8988T (cell line): Measurements from ENCODE around the gene NFIA.

Experiments used
- DNase-seq: peaks from one replicate; pipeline ENCODE4 v3.0.0; 2011

NFIA gene

DNA sequence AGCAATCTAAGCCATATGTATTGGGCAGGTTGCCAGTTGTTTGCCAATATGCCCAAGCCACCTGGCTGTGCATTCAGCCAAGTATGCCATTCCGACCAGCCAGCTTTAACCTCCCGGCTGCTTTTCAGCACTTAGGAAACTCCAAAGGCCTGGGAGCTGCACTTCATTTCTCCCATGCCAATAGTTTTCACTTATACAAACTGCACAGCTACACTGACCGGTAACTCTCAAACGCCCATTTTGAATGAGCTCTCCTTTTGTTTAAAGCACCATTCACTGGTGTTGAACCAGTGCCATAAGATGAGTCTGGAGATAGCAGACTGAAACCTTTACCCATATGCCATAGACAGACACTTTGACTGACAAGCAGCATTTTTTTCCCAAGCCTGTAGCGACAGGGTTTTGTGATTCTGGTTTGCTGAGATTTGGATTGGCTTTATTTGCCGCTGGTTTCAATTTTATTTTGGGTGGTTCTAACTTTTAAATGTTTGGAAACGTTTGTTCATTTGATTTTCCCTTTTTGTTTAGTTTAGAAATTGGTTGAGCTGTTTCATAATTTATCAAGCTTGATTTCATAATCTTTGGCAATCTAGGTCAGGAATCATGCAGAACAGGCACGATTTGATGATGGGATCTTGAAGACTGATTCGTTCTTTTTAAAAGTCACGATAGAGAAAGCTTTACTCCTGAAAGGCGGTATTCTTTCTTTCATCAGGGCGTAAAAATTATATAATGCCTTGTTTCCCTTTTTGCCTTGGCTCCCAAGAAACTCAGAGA, 144.6 kb downstream of the NFIA start:
- DNase-seq: no peak

DNA sequence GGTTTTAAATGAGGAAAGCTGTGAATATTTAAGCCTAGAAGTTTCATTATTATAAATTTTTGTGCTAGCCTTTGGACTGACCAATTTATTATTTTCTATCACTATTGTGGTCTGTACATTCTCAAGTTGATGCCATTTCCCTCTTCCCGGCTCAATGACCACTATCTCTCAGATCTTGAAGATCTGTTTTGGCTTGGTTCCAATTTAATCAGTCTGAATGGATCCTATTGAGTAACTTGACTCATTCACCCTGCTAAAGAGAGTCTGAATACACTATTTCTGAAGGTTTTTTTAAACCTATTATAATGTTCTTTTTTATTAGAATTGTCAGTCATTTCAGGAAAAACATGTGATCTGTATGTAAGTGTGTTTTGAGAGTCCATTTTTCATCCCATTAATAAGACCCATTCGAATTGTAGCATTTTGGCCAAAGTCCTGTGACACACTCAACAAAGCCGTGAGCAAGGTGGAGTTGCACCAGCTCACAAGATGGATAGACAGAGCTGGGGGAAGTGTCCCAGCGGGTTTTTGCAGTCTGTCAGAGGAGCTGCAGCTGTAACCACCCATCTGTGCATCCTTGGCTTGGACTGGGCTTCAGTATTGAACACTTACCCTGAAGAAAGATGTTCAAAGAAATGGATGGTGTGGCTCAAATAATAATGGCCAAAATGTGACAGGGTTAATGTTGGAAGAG, 145.6 kb downstream of the NFIA start:
- no peak for DNase-seq

- DNase-seq: no peak
Measured at GRCh38 chr1:61230523-61230922, 148.2 kb downstream of the NFIA start.

- no peak for DNase-seq
Measured at GRCh38 chr1:61231795-61232194, 149.4 kb downstream of the NFIA start.

- DNase-seq: no peak
Measured at GRCh38 chr1:61233121-61233660, 150.8 kb downstream of the NFIA start.

GRCh38 chr1:61234587-61234919, 152.2 kb downstream of the NFIA start:
- DNase-seq: no peak

DNA sequence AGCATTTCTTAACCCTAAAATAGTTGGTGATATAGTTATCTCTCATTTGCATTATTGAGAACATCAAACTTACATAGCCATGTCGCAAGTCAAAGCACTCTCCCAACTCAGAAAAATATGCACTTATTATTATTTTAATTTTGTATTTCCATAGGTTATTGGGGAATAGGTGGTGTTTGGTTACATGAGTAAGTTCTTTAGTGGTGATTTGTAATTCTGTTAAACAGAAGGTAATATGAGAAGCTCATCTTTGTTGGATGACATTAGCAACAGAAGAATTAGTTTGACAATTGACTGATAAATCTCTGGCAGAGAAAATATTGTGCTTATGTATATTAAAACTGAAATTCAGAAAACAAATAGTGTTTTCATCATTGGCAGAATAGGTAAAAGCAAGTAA, 154.8 kb downstream of the NFIA start:
- DNase-seq: no peak

DNA sequence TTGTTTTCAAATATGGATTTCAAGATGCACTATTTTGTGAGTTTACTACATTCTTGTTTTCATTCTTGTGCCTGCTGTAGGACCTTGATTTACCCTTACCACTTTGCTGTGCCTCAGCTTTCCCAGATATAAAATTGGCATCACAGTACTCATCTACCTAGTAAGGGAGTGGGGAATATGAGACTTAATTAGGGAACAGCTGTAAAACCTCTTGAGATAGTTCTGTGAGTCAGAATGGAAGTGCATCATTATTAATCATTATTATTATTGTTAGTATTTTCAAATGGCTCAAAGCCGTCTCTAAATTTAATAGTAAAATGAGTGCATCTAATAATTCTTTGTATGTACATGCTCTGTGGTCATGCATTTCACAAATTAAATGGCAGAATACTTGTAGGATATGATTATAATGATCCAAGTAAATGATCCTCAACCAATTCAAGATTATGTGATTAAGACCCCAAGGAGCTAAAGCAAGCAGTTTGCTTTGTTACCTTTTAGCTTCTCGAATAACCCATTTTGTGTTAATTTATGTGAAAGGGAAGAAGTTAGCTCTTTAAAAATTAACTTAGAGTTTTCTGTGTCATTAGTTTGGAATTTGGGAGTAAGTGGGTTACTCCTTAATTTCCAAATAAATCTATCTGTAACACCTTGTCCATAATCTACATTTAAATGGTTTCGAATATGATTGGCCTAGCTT, 155.4 kb downstream of the NFIA start:
- no peak for DNase-seq

GRCh38 chr1:61238359-61238665, 156.0 kb downstream of the NFIA start:
- DNase-seq: no peak

DNA sequence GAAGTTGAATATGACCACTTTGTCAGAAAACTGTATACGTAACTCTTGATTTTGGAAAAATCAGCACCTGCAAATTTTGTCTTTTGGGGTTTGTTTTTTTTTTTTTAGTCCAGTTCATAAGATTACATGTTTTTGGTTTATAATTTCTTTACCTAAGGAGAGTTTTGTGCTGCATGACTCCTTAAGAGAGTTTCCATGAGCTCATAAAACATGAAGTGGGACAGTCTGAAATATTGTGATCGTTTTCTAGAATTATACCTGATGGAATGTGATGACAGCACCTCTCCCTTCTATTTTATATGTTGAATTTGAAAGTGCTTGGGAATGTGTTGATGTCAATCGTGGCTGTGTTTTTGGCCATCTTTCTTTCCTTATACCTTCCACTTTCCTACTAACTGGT, 158.5 kb downstream of the NFIA start:
- DNase-seq: no peak

DNA sequence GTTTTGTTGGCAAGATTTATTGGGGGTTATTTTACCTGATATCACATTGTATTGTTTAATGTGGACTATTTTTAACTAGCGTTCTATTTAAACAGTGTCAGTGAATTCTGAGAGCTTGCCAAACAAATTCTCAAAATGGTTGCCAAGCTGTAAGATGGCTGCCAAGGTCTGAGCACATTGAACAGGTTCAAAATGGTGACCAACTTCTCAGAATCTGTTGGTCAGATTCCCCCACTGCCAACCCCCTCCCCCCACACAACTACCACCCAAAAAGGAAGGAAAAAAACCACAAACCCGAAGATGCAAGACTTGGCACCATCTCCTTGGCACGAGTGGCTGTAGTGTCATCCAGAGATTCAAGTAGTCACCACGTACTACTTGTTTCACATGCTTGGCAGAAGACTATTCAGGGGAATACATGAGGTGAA, 159.1 kb downstream of the NFIA start:
- DNase-seq: no peak

GRCh38 chr1:61241973-61242381, 159.6 kb downstream of the NFIA start:
- no peak for DNase-seq

DNA sequence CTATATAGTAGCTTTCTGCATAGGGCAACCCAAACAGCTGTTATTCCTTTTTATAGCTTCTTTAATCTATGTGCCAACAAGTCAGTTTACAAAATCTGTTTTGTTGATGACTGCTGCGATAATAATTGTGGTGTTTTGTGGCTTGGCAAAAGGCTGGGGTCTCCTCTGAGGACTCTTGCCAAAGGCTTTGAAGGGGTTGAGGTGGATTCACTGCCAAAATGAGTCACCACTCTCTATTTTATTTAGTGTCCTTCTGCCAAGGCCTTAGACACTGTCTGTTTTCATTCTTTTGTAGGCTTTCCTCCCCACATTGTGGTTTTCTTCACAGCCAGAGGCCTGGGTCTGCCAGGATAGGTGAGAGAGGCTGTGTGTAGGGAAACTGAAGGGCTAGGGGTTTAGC, 161.8 kb downstream of the NFIA start:
- no peak for DNase-seq

GRCh38 chr1:61245696-61246400, 163.5 kb downstream of the NFIA start:
- DNase-seq: no peak

- no peak for DNase-seq
Measured at GRCh38 chr1:61247051-61247825, 164.9 kb downstream of the NFIA start.

DNA sequence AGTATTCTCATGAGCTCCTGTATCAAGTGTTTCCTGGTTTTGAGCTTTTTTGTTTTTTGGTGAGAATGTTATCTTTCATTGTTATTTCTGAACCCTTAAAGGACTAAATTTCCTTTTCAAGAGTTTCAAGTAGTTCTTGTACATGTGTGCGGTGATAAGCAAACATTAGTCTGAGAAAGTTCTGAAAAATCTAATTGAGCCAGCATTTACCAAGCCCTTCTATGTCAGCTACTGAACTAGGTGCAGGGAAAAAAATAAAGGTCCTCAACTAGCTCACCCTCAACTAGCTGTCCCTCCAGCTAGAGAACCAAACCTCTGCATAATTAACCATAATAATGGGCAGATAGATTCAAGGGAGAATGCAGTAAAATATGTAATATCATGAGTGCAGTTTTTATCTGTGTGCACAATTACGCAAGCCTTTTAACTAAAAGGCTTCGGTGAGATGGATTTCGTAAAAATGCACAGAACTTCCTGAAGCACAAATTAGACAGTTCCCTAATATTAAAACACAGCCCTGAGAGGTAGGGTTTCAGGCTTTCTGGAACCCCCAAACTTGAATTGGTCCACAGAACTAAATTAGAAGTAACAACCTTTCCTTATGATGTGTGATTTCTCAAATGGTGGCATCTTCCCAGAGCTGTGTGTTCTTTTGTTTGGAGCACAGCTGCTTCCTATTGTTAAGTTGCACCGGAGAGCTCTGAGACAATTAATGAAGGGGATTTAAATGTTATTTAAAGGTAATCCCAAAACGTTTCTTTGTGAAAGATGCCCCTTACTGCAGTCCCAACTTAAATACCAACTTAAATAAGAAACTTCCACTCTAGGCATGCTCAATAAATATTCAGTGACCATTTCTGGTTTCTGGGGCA, 165.8 kb downstream of the NFIA start:
- DNase-seq: no peak

GRCh38 chr1:61250933-61251332, 168.6 kb downstream of the NFIA start:
- no peak for DNase-seq

DNA sequence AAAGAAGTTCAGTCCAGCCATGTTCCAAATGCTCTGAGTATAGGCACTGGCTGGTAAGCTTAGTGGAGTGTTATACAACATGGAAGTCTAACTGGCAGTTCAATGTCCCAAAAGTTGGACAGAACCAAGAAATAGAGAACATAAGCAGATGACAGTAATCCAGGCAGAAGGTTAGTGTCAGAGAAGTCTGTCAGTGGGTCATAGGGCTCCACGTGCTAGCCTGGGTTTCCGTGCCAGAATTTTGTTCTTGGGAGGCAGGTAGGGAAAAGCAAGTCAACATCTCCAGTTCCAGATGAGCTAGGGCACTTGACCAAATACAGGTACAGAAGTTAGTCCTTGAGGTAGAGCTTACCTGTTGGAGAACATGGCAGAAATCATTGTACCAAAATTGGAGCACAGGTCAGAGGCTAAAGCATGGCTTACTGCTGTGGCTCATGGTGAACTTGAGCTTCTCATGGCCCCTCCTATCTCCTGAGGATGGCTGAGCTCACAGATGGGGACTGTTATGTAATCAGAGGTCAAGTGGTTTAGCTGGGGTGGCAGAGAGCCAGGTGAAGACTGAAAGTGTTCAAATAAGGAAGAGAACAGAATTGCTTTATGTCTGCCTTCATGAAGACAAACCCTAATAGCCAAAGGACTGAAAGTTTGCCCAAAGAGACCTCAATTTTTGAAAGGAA, 170.8 kb downstream of the NFIA start:
- DNase-seq: no peak

DNA sequence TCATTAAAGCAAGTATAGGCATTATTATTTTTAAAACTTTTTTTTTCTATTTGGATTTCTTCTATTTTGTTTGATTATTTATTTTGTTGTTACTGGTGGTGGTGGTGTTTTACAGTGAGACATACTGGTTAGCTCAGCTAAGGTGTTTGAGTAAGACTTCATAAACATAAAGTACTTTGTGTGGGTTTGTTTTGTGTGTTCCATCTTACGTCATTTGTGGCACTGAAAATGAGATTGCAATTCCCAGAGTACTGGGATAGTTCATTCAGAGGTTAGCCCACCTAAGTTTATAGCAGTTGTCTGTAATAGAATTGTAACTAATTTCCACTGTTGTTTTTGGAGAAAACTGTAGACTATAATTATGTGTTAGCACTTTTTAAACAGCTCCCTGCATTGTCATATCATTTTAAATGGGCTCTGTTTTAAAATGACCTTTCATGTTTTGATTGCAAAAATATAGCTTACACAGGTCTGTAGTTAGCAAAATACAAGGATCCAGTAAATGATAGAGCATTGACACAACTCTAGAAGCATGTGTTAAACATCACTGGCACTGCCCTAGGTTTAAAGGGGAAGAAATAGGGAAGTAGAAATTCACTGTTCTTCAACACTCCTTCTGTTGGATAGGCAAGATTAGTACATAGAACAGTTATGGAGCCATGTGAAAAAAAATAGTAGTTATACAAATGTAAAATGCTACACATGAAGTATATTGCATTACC, 171.7 kb downstream of the NFIA start:
- no peak for DNase-seq
